Kidney glomerular epithelial cell (primary cell): ENCODE data around the gene KLHL6.
"Not testable (repeated sequence)": the region's sequence is repeated elsewhere in the genome, so short reads cannot be mapped to it uniquely, and the experiment has no call there.

ENCODE experiments used
- DNase-seq: peaks from one replicate; lab custom pipeline; 2025; lab: John Stamatoyannopoulos, UW

The KLHL6 gene

DNA sequence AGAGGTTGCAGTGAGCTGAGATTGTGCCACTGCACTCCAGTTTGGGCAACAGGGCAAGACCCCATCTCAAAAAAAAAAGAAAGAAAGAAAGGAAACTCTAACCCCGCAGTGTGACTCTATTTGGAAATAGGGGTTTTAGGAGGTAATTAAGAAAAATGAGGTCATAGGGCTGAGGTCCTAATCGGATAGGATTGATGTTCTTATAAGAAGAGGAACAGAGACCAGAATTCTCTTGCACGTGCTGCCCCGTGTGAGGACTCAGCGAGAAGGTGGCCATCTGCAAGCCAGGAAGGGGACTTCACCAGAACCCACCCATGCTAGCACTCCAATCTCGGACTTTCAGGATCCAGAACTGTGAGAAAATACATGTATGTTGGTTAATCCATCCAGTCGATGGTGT lies 25.8 kb downstream of the KLHL6 start:
- DNase-seq, result no peak

- DNase-seq, result no peak
Measured at GRCh38 chr3:183529185-183529584, 26.3 kb downstream of the KLHL6 start.

- DNase-seq, result not testable (repeated sequence)
Measured at GRCh38 chr3:183528758-183529157, 26.7 kb downstream of the KLHL6 start.

- DNase-seq, result no peak
Measured at GRCh38 chr3:183527428-183528379, 27.8 kb downstream of the KLHL6 start.

- no peak for DNase-seq
Measured at GRCh38 chr3:183526838-183527427, 28.6 kb downstream of the KLHL6 start.

DNA sequence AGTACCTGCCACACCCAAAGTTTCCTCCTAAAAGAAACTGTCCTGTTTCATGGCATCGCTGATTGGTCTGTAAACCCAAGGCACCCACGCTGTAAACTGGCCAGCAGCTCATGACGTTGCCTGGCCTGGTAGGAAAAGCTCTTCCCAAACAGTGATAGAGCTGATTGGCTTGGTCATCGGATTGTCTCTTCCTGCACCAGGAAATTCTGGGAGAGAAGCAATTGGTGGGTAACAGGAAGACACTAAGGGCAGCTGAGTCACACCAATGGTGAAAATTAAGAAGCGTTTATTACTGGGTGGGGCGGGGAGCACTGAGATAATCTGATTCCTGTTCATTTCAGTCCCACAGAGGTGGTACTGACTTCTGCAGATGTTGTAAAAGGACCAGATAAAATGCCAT lies 31.0 kb downstream of the KLHL6 start:
- no peak for DNase-seq

- DNase-seq, result not testable (repeated sequence)
Measured at GRCh38 chr3:183520741-183521556, 34.6 kb downstream of the KLHL6 start.

DNA sequence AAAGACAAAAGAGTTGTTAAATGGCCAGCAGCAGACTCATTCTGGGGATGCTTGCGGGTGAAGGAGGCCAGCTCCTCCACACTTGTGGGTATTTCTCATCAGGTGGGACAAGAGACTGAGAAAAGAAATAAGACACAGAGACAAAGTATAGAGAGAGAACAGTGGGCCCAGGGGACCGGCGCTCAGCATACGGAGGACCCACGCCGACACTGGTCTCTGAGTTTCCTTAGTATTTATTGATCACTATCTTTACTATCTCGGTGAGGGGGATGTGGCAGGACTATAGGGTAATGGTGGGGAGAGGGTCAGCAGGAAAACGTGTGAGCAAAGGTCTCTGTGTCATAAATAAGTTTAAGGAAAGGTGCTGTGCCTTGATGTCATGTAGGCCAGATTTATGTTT lies 35.2 kb downstream of the KLHL6 start:
- not testable (repeated sequence) for DNase-seq

DNA sequence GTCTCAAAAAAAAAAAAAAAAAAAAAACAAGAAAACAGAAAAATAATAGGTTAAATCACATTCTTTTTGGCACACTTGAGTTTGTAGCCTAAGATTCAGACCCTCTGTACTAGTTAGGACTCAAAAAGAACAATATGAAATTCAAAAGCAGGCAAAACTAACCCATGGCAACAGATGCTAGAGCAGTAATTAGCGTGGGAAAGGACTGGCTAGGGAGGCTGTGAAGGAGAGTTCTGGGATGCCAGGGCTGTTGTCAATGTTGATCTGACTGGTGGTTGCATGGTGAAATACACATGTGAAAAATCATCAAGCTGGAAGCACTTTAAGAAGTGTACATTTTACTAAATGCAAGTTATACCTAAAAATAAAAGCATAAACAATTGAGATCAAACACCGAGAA lies 35.6 kb downstream of the KLHL6 start:
- no peak for DNase-seq

- DNase-seq, result no peak
Measured at GRCh38 chr3:183518491-183519251, 36.8 kb downstream of the KLHL6 start.

GRCh38 chr3:183517607-183518006 lies 37.9 kb downstream of the KLHL6 start:
- DNase-seq, result no peak

- DNase-seq, result no peak
Measured at GRCh38 chr3:183515968-183516851, 39.3 kb downstream of the KLHL6 start.

GRCh38 chr3:183514021-183514420 lies 41.5 kb downstream of the KLHL6 start:
- DNase-seq, result no peak

- DNase-seq, result no peak
Measured at GRCh38 chr3:183513046-183513706, 42.3 kb downstream of the KLHL6 start.

DNA sequence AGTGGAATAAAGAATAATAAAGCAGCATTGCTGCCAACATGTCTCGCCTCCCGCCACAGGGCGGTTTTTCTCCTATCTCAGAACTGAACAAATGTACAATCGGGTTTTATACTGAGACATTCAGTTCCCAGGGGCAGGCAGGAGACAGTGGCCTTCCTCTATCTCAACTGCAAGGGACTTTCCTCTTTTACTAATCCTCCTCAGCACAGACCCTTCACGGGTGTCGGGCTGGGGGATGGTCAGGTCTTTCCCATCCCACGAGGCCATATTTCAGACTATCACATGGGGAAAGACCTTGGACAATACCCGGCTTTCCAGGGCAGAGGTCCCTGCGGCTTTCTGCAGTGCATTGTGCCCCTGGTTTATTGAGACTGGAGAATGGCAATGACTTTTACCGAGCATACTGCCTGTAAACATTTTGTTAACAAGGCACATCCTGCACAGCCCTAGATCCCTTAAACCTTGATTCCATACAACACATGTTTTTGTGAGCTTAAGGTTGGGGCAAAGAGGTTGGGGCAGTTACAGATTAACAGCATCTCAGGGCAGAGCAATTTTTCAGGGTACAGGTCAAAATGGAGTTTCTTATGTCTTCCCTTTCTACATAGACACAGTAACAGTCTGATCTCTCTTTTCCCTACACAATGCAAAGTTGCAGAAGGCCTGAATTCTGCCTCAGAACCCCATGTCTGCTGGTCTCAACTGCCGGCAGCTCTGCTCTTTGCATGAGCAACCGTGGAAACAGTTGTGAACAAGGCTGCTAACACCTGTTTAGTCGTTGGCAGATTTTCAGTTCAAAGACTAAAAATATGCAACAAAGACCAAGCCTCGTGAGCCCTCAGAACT lies 44.0 kb downstream of the KLHL6 start:
- DNase-seq, result not testable (repeated sequence)

GRCh38 chr3:183508821-183509220 lies 46.7 kb downstream of the KLHL6 start:
- DNase-seq, result no peak

GRCh38 chr3:183507551-183507950 lies 48.0 kb downstream of the KLHL6 start:
- DNase-seq, result no peak

DNA sequence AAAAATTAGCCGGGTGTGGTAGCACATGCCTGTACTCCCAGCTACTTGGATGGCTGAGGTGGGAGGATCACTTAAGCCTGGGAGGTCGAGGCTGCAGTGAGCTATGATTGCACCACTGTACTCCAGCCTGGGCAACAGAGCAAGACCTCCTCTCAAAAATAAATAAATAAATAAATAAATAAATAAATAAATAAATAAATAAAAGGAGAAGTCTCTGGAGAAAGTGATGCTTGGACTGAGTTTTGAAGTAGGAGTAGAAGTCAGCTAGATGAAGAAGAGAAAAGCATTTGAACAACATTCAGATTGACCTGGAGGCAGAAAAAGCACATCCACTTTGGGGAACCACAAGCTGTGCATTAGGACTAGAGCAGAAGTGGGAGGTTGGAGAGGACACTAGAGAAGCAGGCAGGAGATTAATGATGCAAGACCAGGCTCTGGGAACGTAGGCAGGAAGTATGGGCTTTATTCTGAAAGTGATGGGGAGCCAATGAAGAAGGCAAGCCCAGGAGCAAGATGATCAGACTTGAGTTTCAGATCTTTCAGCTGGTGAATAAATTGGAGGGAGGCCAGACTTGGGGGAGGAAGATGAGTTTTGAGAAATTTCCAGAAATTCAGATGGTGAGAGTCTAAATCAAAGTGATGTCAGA lies 48.7 kb downstream of the KLHL6 start:
- DNase-seq, result no peak

DNA sequence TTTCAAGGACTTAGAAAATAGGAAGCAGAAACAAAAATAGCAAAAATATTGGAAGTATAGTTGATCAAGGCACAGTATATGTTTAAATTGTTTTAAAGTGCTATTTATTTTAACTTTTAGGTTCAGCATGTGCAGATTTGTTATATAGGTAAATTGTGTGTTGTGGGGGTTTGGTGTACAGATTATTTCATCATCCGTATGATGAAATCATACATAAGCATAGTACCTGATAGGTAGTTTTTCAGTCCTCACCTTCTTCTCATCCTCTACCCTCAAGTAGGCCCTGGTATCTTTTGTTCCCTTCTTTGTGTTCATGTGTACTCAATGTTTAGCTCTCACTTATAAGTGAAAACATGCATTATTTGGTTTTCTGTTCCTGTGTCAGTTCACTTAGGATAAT lies 50.9 kb downstream of the KLHL6 start:
- no peak for DNase-seq
